AG04449 (cell line): ENCODE data around the gene NCAPD3.
A peak's percentile ranks its signal among the peaks of the same experiment; 100 is the strongest.

ENCODE experiments used
- CTCF ChIA-PET: fragments of 350-600 bp; formaldehyde crosslinking; extraction: SDS; loops from one replicate; lab custom pipeline; 2021; ENCODE audit warnings: antibody characterized with exemption; lab: Yijun Ruan, JAX
- POLR2A ChIA-PET: fragments of 400-600, 350-600 bp; formaldehyde crosslinking; extraction: SDS; loops from one replicate; lab custom pipeline; 2020; ENCODE audit warnings: antibody characterized with exemption, inconsistent platforms; lab: Yijun Ruan, JAX
- DNase-seq: peaks from one replicate; pipeline ENCODE4 v3.0.0-alpha.2; 2010; ENCODE audit warnings: low read depth, low spot score
- H3K4me3 ChIP-seq: 2 replicates; pipeline ENCODE4 v1.5.1; 2011; ENCODE audit warnings: low read depth, mild to moderate bottlenecking, control low read depth, low read length
- TF ChIP-seq, protein P1 (sequence below): IDR thresholded peaks from one replicate; pipeline ENCODE4 v1.5.1; 2011; ENCODE audit warnings: mild to moderate bottlenecking, moderate library complexity, low read length, control low read depth, inconsistent platforms; ENCODE audit not compliant: insufficient read depth; ENCODE audit errors: missing control alignments

The NCAPD3 gene, protein sequence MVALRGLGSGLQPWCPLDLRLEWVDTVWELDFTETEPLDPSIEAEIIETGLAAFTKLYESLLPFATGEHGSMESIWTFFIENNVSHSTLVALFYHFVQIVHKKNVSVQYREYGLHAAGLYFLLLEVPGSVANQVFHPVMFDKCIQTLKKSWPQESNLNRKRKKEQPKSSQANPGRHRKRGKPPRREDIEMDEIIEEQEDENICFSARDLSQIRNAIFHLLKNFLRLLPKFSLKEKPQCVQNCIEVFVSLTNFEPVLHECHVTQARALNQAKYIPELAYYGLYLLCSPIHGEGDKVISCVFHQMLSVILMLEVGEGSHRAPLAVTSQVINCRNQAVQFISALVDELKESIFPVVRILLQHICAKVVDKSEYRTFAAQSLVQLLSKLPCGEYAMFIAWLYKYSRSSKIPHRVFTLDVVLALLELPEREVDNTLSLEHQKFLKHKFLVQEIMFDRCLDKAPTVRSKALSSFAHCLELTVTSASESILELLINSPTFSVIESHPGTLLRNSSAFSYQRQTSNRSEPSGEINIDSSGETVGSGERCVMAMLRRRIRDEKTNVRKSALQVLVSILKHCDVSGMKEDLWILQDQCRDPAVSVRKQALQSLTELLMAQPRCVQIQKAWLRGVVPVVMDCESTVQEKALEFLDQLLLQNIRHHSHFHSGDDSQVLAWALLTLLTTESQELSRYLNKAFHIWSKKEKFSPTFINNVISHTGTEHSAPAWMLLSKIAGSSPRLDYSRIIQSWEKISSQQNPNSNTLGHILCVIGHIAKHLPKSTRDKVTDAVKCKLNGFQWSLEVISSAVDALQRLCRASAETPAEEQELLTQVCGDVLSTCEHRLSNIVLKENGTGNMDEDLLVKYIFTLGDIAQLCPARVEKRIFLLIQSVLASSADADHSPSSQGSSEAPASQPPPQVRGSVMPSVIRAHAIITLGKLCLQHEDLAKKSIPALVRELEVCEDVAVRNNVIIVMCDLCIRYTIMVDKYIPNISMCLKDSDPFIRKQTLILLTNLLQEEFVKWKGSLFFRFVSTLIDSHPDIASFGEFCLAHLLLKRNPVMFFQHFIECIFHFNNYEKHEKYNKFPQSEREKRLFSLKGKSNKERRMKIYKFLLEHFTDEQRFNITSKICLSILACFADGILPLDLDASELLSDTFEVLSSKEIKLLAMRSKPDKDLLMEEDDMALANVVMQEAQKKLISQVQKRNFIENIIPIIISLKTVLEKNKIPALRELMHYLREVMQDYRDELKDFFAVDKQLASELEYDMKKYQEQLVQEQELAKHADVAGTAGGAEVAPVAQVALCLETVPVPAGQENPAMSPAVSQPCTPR (N-terminal part only)

DNA sequence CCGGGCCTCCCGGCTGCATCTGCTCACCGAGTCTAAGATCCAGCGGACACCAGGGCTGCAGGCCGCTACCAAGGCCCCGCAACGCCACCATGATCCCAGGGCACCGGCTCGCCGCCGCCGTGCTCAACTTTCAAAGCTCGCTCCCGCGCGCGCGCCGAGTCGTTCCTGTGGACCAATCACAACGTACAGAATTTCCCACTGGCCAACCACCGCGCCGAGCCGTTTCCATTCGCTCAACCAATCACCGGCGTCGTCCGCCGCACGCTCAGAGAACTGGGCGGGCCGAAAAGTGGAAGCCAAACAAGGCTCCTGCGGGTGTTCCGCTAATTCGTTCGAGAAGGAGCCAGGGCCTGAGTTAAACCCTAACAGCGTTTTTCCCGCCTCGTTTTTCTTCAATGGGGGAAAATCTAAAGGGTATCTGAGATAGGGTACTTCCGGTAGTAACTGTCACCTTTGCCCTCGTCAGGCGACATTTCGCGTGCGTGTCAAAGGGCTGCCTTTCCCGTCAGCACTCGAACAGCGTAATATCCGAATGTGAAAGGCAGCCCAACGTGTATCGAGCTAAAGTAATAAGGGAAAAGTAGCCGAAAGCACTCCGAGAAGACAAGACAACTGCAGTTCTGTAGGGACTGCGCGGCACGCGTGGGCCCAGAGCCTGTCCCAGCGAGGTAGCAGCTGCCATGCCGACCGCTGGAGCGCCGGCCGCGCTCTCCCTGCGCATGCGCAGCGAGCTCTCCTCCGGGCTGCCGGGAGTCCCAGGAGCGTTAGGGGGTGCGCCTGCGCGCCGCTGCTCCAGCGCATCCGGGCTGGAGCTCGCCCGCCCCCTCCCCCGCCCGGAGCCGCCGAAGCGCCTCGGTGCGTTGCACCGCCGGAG is at the start of gene NCAPD3, which contains the start of gene VPS26B:
Gene NCAPD3, minus strand, starts transcription at position 132 of the 874 bp plus-strand sequence. Its CDS starts 41 bp downstream, at position 91.
Gene VPS26B, plus strand, starts transcription at position 836 of the 874 bp plus-strand sequence. CDS start 452 bp downstream, outside the sequence.
- ChIA-PET POLR2A (interaction anchor here (0.8 to 1.4 kb wide), 2 partner anchors 20 to 24 kb away, joined by 3 to 4 read pairs; no protein-coding TSS in a partner anchor), CTCF (interaction anchor here (0.7 to 3.8 kb wide), 12 partner anchors 10 to 176 kb away, joined by 3 to 15 read pairs (median 4); no protein-coding TSS in a partner anchor)
- peak; percentile 50 for DNase-seq
- H3K4me3 ChIP-seq, result peak within 1 kb of the TSS; percentile 67
- TF ChIP-seq, protein P1, sequence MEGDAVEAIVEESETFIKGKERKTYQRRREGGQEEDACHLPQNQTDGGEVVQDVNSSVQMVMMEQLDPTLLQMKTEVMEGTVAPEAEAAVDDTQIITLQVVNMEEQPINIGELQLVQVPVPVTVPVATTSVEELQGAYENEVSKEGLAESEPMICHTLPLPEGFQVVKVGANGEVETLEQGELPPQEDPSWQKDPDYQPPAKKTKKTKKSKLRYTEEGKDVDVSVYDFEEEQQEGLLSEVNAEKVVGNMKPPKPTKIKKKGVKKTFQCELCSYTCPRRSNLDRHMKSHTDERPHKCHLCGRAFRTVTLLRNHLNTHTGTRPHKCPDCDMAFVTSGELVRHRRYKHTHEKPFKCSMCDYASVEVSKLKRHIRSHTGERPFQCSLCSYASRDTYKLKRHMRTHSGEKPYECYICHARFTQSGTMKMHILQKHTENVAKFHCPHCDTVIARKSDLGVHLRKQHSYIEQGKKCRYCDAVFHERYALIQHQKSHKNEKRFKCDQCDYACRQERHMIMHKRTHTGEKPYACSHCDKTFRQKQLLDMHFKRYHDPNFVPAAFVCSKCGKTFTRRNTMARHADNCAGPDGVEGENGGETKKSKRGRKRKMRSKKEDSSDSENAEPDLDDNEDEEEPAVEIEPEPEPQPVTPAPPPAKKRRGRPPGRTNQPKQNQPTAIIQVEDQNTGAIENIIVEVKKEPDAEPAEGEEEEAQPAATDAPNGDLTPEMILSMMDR, result no peak

DNA sequence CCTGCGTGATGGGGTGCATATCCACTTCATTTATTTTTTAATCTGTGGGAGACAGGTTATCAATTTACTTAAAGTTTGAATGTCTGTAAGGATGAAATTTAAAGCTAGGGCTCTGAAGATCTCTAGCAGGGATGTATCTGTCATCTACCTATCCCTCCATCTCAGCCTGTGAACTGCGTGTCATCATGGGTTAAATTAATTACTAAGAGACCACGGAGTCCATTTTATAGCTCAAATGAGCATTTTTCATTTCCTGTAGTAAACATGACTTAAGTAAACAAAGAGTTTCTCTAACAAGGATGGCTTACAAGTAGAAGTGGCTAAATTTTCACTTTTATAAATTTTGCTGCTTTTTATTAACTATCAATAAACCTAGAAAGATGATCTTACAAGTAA is 49.5 kb upstream of the NCAPD3 start:
- ChIA-PET CTCF (interaction anchor here (0.9 to 2.8 kb wide), 3 partner anchors 12 to 19 kb away, joined by 3 to 11 read pairs (median 3); no protein-coding TSS in a partner anchor), POLR2A (no interaction called here)
- TF ChIP-seq, protein P1, result no peak
- DNase-seq, result no peak
- no peak overlapping the region for H3K4me3 ChIP-seq

DNA sequence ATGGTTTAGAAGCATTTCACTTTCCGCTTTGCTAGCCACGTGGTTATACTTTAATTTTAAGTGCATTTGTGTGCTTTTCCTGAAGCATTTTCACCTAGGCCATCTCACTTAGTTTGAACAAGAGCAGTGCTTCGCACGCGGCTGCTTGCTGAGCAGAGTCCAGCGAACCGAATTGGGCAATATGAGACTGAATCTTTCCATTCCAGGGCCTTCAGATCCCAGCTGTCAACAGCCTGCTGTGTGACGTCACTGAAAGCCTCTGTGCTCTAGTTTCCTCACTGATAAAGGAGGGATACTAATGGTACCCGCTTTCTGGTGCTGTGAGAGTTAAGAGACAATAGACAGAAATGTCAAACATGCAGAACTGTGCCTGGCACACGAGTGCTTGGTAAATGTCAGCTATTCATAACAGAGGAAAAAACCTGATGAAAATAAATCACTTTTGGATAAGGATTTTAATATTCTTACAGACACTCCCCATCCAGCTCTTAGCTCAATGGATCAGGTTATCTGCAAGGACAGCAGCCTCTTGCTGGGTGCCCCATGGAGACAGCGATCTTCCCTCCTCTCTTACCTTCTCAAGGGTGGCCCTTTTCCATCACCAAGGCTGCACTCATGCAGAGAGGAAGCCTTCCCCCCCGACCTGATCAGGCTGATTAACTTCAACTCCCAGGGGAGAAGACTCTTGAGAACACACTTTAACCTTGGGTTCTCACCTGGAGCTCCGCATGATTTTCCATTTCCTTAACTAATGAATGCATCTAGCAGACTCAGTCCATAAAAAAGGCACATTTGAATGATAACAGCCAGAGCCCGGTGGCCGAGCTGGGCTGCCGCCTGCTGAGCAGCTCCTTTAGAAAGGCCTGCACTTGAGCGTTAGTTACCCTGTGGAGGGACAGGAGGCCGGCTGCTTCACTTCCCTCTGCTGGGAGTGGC is 48.9 kb upstream of the NCAPD3 start:
- no peak overlapping the region for H3K4me3 ChIP-seq
- POLR2A ChIA-PET, result no interaction called here
- TF ChIP-seq, protein P1, result no peak
- no peak for DNase-seq
- CTCF ChIA-PET, result interaction anchor here (0.9 to 2.8 kb wide), 3 partner anchors 11 to 18 kb away, joined by 3 to 11 read pairs (median 3); no protein-coding TSS in a partner anchor

DNA sequence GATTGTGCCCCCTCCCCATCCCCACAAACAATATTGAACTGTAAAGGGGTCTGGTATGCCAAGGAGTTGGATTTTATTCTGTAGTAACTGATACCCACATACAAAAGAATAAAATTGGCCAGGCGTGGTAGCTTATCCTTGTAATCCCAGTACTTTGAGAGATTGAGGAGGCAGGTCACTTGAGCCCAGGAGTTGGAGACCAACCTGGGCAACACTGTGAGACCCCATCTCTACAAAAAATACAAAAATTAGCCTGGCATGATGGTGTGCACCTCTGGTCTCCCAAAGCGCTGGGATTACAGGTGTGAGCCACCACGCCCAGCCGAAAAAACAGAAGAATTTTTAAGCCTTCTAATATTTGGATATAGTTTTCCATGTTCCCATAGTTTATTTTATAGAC is 48.2 kb upstream of the NCAPD3 start:
- no peak for DNase-seq
- POLR2A ChIA-PET, result no interaction called here
- CTCF ChIA-PET, result interaction anchor here (2.8 kb wide), 1 partner anchor 10 kb away, joined by 11 read pairs; no protein-coding TSS in a partner anchor
- TF ChIP-seq, protein P1, result no peak
- H3K4me3 ChIP-seq, result no peak overlapping the region
